AG08396 (cell line): Measurements from ENCODE around the gene CRIP2.

Experiments used
- DNase-seq: peaks from one replicate; pipeline ENCODE4 v3.0.0; 2012; ENCODE audit warnings: low spot score, mixed read lengths

The CRIP2 gene

GRCh38 chr14:105474483-105475268, at the start of gene CRIP2:
Gene CRIP2, plus strand, starts transcription at chr14:105474821. Its CDS starts 42 bp downstream, at chr14:105474863.
- peak; percentile 94 for DNase-seq

GRCh38 chr14:105424861-105425260, 49.8 kb upstream of the CRIP2 start:
- DNase-seq, result no peak

GRCh38 chr14:105425823-105426247, 48.8 kb upstream of the CRIP2 start:
- no peak for DNase-seq

- DNase-seq, result no peak
Observed at GRCh38 chr14:105426416-105427130, 48.0 kb upstream of the CRIP2 start.

GRCh38 chr14:105427412-105427811, 47.2 kb upstream of the CRIP2 start:
- DNase-seq, result no peak

- no peak for DNase-seq
Observed at GRCh38 chr14:105427936-105428485, 46.6 kb upstream of the CRIP2 start.

GRCh38 chr14:105430042-105430441, 44.6 kb upstream of the CRIP2 start:
- DNase-seq, result no peak

- DNase-seq, result peak; percentile 83
Observed at GRCh38 chr14:105430565-105430964, 44.1 kb upstream of the CRIP2 start.

- DNase-seq, result no peak
Observed at GRCh38 chr14:105431256-105431655, 43.4 kb upstream of the CRIP2 start.

- DNase-seq, result no peak
Observed at GRCh38 chr14:105432657-105433056, 42.0 kb upstream of the CRIP2 start.

GRCh38 chr14:105433161-105433605, 41.4 kb upstream of the CRIP2 start:
- DNase-seq, result no peak

GRCh38 chr14:105436402-105436801, 38.2 kb upstream of the CRIP2 start:
- DNase-seq, result no peak

- no peak for DNase-seq
Observed at GRCh38 chr14:105436891-105437722, 37.5 kb upstream of the CRIP2 start.

GRCh38 chr14:105437723-105438500, 36.7 kb upstream of the CRIP2 start:
- DNase-seq, result no peak

- no peak for DNase-seq
Observed at GRCh38 chr14:105439179-105439578, 35.4 kb upstream of the CRIP2 start.

- DNase-seq, result peak; percentile 67
Observed at GRCh38 chr14:105439710-105440553, 34.7 kb upstream of the CRIP2 start.

- DNase-seq, result no peak
Observed at GRCh38 chr14:105440554-105440900, 34.1 kb upstream of the CRIP2 start.

GRCh38 chr14:105440992-105441391, 33.6 kb upstream of the CRIP2 start:
- no peak for DNase-seq

- DNase-seq, result no peak
Observed at GRCh38 chr14:105442125-105442524, 32.5 kb upstream of the CRIP2 start.

- no peak for DNase-seq
Observed at GRCh38 chr14:105442834-105443233, 31.8 kb upstream of the CRIP2 start.
